Measurements from ENCODE around the gene ALPP.
"Not testable (repeated sequence)": the region's sequence is repeated elsewhere in the genome, so short reads cannot be mapped to it uniquely, and the experiment has no call there.

Gene ALPP

DNA sequence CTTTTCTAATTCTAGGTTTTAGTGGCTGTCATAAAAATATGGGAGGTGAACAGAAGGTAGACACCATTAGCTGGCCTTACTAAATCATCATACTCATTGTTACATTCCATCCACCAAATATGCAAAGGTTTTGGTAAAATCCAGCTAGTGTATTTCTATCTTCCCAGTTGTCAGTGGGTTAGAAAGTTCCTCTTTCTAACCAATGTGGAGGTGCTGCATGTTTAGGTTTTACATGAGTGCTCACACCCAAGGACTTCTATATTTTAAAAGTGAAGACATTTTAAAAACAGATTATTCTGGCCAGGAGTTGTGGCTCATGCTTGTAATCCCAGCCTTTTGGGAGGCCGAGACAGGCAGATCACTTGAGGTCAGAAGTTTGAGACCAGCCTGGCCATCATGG lies 5.9 kb downstream of the ALPP start:
- TF ChIP-seq, protein P1, sequence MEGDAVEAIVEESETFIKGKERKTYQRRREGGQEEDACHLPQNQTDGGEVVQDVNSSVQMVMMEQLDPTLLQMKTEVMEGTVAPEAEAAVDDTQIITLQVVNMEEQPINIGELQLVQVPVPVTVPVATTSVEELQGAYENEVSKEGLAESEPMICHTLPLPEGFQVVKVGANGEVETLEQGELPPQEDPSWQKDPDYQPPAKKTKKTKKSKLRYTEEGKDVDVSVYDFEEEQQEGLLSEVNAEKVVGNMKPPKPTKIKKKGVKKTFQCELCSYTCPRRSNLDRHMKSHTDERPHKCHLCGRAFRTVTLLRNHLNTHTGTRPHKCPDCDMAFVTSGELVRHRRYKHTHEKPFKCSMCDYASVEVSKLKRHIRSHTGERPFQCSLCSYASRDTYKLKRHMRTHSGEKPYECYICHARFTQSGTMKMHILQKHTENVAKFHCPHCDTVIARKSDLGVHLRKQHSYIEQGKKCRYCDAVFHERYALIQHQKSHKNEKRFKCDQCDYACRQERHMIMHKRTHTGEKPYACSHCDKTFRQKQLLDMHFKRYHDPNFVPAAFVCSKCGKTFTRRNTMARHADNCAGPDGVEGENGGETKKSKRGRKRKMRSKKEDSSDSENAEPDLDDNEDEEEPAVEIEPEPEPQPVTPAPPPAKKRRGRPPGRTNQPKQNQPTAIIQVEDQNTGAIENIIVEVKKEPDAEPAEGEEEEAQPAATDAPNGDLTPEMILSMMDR (IDR thresholded peaks at IDR 0.05; ENCODE audit: insufficient read depth, low read depth, low read length, missing control alignments) = no peak
- no peak for DNase-seq (ENCODE audit: low read depth)
- H3K4me3 ChIP-seq (ENCODE audit: low read depth, low read length) = no peak overlapping the region

DNA sequence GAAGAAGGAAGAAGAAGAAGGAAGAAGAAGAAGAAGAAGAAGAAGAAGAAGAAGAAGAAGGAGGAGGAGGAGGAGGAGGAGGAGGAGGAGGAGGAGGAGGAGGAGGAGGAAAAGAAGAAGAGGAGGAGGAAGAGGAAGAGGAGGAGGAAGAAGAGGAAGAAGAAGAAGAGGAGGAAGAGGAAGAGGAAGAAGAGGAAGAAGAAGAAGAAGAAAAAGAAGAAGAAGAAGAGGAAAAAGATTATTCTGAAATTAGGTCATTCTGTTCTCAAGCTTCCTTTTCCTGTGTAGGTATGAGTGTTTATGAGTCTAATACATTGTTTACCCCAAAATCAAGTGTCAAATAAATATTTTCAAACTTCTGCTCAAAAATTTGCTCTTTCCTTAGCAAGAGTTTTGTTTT lies 6.5 kb downstream of the ALPP start:
- not testable (repeated sequence) for H3K4me3 ChIP-seq (ENCODE audit: low read depth, low read length); DNase-seq (ENCODE audit: low read depth)

DNA sequence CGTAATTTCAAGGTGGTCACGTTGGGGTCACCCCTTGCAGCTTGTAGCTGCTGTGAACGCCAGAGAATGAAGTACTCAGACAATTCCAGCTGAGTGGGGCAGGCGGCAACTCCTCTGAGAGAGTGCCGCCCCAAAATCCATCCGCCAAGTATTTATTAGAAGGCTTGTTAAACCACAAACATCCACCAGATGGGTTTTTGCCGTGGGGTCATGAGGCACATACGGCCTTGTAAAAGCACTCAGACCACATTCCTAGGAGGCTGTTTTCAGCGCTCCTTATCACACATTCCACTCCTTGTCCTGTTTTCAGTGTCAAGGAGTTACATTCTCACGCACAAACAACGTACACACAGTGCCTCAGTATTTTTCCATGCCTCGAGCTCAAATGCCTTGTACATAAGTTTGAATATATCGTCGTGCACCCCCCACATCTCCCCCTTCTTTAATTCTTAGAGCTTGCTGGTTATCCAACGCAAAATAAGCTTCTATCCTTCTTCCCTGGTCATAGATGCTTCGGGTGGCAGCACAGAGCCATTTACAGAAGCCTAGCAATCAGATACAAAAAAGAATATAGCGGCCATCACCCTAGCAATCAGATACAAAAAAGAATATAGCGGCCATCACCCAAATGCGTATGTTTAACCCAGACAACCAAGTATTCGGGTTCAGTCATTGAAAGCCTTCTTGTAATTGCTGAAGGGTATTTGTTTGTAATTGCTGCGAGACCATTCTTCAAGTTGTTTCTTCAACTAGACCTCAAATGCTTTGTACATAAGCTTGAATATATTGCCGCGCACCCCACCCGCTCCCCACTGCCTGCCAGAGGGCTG lies 7.3 kb downstream of the ALPP start:
- TF ChIP-seq, protein P1 (IDR thresholded peaks at IDR 0.05; ENCODE audit: insufficient read depth, low read depth, low read length, missing control alignments) = no peak
- no peak overlapping the region for H3K4me3 ChIP-seq (ENCODE audit: low read depth, low read length)
- DNase-seq (ENCODE audit: low read depth) = no peak

DNA sequence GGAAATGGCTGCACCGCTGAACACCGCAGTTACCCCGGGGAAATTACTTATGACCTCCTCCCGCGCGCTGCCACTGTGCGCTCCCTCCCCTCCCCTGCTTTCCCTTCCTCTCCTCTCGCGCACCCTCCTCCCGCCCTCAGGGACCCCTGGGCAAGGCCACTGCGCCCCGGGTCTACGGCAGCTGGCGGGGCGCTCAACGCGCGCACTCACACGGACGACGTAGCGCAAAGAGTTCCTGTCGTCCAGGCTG lies 7.9 kb downstream of the ALPP start:
- H3K4me3 ChIP-seq (ENCODE audit: low read depth, low read length) = no peak overlapping the region
- TF ChIP-seq, protein P1 (IDR thresholded peaks at IDR 0.05; ENCODE audit: insufficient read depth, low read depth, low read length, missing control alignments) = no peak

DNA sequence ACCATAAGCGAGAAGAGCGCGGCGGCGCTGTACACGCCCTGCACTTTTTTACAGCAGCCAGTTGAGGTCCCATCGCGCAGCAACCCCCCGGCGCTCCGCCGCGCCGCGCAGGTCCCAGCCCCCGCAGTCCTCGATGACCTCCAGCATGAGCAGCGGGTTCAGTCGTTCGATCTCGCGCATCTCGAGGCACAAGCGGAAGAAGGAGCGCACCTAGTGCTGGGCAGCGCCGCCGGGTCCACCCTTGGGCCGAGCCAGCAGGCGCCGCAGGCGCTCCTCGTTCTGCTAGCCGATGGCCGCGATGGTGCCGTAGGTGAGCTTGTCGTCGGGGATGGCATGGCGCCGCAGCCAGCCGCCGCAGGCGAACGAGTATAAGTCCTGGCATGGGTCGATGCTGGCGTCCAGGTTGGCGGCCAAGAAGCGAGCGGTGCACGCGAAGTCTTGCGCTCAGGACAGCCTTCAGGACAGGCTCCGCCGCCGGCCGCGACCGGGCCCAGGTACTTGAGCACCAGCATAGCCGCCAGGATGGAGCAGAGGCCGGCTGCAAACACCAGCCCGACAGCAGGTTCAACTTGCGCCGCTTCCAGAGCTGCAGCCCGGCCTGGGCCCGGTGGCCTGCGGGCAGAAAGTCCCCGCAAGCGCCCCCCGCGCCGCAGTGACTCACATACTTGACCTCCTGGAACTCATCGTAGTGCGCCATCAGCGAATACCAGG lies 8.3 kb downstream of the ALPP start:
- DNase-seq (ENCODE audit: low read depth) = no peak
- TF ChIP-seq, protein P1 (IDR thresholded peaks at IDR 0.05; ENCODE audit: insufficient read depth, low read depth, low read length, missing control alignments) = no peak
- H3K4me3 ChIP-seq (ENCODE audit: low read depth, low read length) = no peak overlapping the region

More for the DNA sequence above, 7.9 kb downstream of the ALPP start:
- no peak for DNase-seq (ENCODE audit: low read depth)

DNA sequence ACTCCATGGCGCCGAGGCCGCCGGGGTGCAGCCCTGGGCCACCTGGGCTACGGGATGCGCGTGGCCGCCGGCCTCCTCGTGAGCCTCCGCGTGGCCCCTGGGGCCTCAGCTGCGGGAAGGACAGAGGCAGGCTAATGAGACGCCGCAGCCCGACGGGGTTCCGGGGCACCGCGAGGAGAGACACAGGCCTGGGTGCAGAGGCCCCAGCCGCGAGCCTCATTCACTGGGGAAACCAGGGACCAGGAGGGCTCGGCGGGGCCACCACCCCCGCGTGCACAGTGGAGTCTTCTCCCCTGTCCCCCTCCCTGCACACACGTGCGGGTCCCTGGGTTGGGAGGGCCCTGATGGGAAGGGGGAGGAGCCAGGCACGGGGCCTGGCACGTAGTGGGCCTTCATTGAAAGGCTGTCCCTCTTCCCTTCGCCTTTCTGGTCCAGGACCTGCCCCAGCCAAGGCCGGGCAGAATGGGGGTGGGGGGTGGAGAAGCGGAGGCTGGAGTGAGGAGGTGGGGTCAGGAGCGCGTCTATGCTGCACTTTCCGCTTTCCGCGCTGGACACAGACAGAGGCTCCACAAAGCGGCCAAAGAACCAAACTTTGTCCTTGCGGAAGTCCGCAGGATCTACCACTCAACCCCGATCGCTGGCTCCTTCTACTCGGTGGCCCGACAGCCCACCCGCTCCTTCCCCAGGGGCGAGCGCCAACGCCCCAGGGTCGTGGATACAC lies 9.1 kb downstream of the ALPP start:
- H3K4me3 ChIP-seq (ENCODE audit: low read depth, low read length) = no peak overlapping the region
- TF ChIP-seq, protein P1 (IDR thresholded peaks at IDR 0.05; ENCODE audit: insufficient read depth, low read depth, low read length, missing control alignments) = no peak
- DNase-seq (ENCODE audit: low read depth) = no peak

DNA sequence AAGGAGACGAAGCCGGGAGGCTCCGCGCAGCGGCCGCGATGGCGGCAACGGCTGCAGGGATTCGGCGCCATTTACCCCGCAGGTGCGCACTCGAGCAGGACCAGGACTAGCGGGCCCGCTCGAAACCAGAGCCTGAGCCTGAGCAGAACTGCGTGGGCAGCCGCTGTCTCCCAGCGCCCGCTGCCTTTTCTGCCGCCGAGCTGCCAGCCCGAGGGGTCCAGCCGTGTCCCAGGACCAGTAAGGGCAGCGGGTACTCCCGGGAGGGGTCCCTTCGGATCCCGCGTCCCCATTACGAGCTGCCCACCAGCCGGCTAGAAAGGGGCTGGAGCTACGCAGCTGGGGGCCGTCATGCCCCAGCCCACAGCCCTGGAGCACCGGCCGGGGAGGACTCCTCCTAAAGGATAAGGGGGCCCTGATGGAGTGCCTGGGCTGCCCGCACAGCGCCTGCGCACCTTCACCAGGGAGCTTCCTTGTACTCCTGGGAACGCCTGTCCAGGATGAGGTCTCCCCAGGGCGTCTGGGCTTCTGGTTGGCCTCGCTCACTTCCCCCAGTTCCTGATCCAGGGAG lies 9.9 kb downstream of the ALPP start:
- TF ChIP-seq, protein P1 (IDR thresholded peaks at IDR 0.05; ENCODE audit: insufficient read depth, low read depth, low read length, missing control alignments) = no peak
- no peak overlapping the region for H3K4me3 ChIP-seq (ENCODE audit: low read depth, low read length)
- no peak for DNase-seq (ENCODE audit: low read depth)

All from GM12865 (cell line).